ENCODE measurements around the gene SLAIN2. TPM values are rescaled to one million over a fixed set of nuclear protein-coding genes. Genes with fewer than 3 reads are reported as not detected.
"Not testable (repeated sequence)": the region's sequence is repeated elsewhere in the genome, so short reads cannot be mapped to it uniquely, and the experiment has no call there.

The SLAIN2 gene
- polyA plus RNA-seq, 2 donors = 17.9 to 41.5 TPM

DNA sequence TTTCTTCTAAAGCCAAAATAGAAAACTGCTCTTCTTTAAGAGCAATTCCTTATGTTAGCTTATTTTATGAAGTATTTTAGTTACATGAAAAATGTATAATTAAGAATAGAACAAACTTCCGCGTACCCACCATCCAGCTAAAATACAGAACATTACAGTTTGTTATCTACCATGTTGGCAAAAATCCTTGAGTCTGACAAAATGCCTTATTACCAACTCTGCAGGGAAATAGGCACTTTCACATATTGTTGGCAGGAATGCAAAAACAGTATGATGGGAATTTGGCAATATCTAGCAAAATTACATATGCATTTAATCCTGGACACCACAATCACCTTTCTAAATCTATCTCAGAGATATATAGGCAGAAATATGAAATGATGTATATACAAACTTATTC is 32.4 kb upstream of the SLAIN2 start:
- no peak overlapping the region for H3K27ac ChIP-seq (ENCODE audit: low read depth in 2 of 2, low read length in 1 of 2)
- no peaks in the 10 kb centered on the region for H3K36me3 ChIP-seq (ENCODE audit: control insufficient read depth in 2 of 2, insufficient read depth in 2 of 2, low read length in 1 of 2)
- H3K27me3 ChIP-seq (ENCODE audit: control insufficient read depth in 1 of 2, insufficient read depth in 2 of 2, low read length in 2 of 2) = no peaks in the 10 kb centered on the region
- H3K4me1 ChIP-seq (ENCODE audit: control insufficient read depth in 2 of 2, insufficient read depth in 2 of 2, low read length in 1 of 2) = no peaks in the 10 kb centered on the region
- no peak overlapping the region for H3K4me3 ChIP-seq (ENCODE audit: low read depth in 1 of 2, low read length in 2 of 2)
- no peaks in the 10 kb centered on the region for H3K9me3 ChIP-seq (ENCODE audit: control insufficient read depth in 2 of 2, insufficient read depth in 1 of 2, low read depth in 1 of 2, low read length in 1 of 2)
- WGBS, 2 donors = 86 to 94% methylated on average over 2 of the region's 2 CpGs

GRCh38 chr4:48311896-48312295 is 29.4 kb upstream of the SLAIN2 start:
- Histone ChIP-seq H3K4me1 (ENCODE audit: control insufficient read depth in 2 of 2, insufficient read depth in 2 of 2, low read length in 1 of 2) (no peaks in the 10 kb centered on the region), H3K27me3 (ENCODE audit: control insufficient read depth in 1 of 2, insufficient read depth in 2 of 2, low read length in 2 of 2) (no peaks in the 10 kb centered on the region), H3K36me3 (ENCODE audit: control insufficient read depth in 2 of 2, insufficient read depth in 2 of 2, low read length in 1 of 2) (no peaks in the 10 kb centered on the region), H3K9me3 (ENCODE audit: control insufficient read depth in 2 of 2, insufficient read depth in 1 of 2, low read depth in 1 of 2, low read length in 1 of 2) (no peaks in the 10 kb centered on the region), H3K4me3 (ENCODE audit: low read depth in 1 of 2, low read length in 2 of 2) (no peak overlapping the region), H3K27ac (ENCODE audit: low read depth in 2 of 2, low read length in 1 of 2) (no peak overlapping the region)
- WGBS, 2 donors = 78 to 80% methylated on average over 3 of the region's 3 CpGs

DNA sequence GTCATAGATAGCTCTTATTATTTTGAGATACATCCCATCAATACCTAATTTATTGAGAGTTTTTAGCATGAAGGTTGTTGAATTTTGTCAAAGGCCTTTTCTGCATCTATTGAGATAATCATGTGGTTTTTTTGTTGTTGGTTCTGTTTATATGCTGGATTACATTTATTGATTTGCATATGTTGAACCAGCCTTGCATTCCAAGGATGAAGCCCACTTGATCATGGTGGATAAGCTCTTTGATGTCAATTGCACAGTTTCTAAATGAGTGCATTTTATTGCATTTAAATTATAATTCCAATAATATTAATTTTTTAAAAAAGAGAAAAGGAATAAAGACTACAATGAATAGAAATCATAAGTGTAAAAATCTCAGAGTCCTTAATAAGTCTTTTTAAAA is 26.6 kb upstream of the SLAIN2 start:
- not testable (repeated sequence) for H3K9me3 ChIP-seq (ENCODE audit: control insufficient read depth in 2 of 2, insufficient read depth in 1 of 2, low read depth in 1 of 2, low read length in 1 of 2); H3K4me3 ChIP-seq (ENCODE audit: low read depth in 1 of 2, low read length in 2 of 2); H3K4me1 ChIP-seq (ENCODE audit: control insufficient read depth in 2 of 2, insufficient read depth in 2 of 2, low read length in 1 of 2); H3K36me3 ChIP-seq (ENCODE audit: control insufficient read depth in 2 of 2, insufficient read depth in 2 of 2, low read length in 1 of 2); H3K27ac ChIP-seq (ENCODE audit: low read depth in 2 of 2, low read length in 1 of 2); H3K27me3 ChIP-seq (ENCODE audit: control insufficient read depth in 1 of 2, insufficient read depth in 2 of 2, low read length in 2 of 2)

DNA sequence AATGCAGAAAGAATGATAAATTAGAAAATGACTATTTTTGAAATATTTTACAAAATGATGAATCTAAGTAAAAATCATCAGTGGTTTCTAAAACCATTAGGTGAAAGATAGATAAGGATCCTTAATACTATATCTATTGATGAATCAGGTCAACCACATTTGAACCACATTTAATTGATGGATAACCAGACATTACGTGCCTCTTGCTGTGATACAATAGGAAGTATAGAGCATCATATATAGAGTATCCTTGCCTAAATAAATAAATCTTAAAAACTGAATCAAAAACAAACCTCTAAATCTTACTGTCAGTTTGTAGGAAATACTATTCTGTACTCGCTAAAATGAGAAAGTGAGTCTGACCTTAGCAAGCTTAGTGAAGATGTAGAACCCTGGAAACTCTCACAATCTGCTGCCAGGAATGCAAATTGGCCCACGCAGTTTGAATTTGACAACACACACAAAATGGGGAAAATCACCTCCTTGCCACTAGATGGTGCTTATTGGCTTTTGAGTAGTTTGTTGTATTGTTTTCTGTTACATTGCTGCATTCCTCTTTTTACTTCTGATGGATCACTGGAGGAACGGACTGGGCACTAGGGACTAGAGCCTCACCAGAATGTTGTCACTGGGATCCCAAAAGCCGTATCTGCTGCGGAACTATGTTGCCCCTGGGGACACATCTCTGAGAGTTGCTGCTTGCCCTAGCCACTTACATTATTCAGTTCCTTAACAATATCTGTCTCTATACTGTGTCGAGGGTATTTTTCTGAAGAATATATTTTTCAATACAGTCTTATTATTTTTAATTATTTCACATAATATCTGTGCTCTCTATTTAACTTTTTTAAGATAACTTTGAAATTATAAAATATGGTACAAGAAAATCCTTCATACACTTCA is 25.4 kb upstream of the SLAIN2 start:
- 32 to 33% methylated on average over 7 of the region's 7 CpGs for WGBS, 2 donors
- no peaks in the 10 kb centered on the region for H3K4me1 ChIP-seq (ENCODE audit: control insufficient read depth in 2 of 2, insufficient read depth in 2 of 2, low read length in 1 of 2)

GRCh38 chr4:48321312-48321711 is 20.0 kb upstream of the SLAIN2 start:
- Histone ChIP-seq H3K36me3 (ENCODE audit: control insufficient read depth in 2 of 2, insufficient read depth in 2 of 2, low read length in 1 of 2) (no peaks in the 10 kb centered on the region), H3K27ac (ENCODE audit: low read depth in 2 of 2, low read length in 1 of 2) (no peak overlapping the region), H3K27me3 (ENCODE audit: control insufficient read depth in 1 of 2, insufficient read depth in 2 of 2, low read length in 2 of 2) (no peaks in the 10 kb centered on the region), H3K9me3 (ENCODE audit: control insufficient read depth in 2 of 2, insufficient read depth in 1 of 2, low read depth in 1 of 2, low read length in 1 of 2) (no peaks in the 10 kb centered on the region), H3K4me1 (ENCODE audit: control insufficient read depth in 2 of 2, insufficient read depth in 2 of 2, low read length in 1 of 2) (no peaks in the 10 kb centered on the region), H3K4me3 (ENCODE audit: low read depth in 1 of 2, low read length in 2 of 2) (no peak overlapping the region)
- 71 to 81% methylated on average over 2 of the region's 2 CpGs for WGBS, 2 donors

More for the DNA sequence above, 25.4 kb upstream of the SLAIN2 start:
- H3K9me3 ChIP-seq (ENCODE audit: control insufficient read depth in 2 of 2, insufficient read depth in 1 of 2, low read depth in 1 of 2, low read length in 1 of 2) = no peaks in the 10 kb centered on the region
- no peak overlapping the region for H3K4me3 ChIP-seq (ENCODE audit: low read depth in 1 of 2, low read length in 2 of 2)
- H3K27ac ChIP-seq (ENCODE audit: low read depth in 2 of 2, low read length in 1 of 2) = no peak overlapping the region
- no peaks in the 10 kb centered on the region for H3K36me3 ChIP-seq (ENCODE audit: control insufficient read depth in 2 of 2, insufficient read depth in 2 of 2, low read length in 1 of 2)
- no peaks in the 10 kb centered on the region for H3K27me3 ChIP-seq (ENCODE audit: control insufficient read depth in 1 of 2, insufficient read depth in 2 of 2, low read length in 2 of 2)

DNA sequence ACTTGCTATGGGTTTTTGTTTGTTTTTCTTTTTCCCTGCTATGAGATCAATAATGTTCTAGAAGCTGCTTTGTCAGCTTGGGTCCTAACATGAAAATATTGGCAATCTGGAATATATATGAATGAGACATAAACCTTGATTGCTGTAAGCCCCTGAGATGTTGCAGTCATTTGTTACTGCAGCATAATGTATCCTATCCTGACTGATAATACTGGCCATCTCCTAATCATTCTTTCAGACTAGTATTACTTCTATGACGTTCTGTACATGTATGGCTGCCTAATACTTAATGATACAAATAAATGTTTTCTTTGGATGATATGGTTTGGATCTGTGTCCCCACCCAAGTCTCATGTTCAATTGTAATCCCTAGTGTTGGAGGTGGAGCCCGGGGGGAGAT is 19.3 kb upstream of the SLAIN2 start:
- WGBS, 2 donors = 86 to 92% methylated on average over 2 of the region's 2 CpGs
- Histone ChIP-seq H3K4me1 (ENCODE audit: control insufficient read depth in 2 of 2, insufficient read depth in 2 of 2, low read length in 1 of 2) (no peaks in the 10 kb centered on the region), H3K4me3 (ENCODE audit: low read depth in 1 of 2, low read length in 2 of 2) (no peak overlapping the region), H3K9me3 (ENCODE audit: control insufficient read depth in 2 of 2, insufficient read depth in 1 of 2, low read depth in 1 of 2, low read length in 1 of 2) (no peaks in the 10 kb centered on the region), H3K27me3 (ENCODE audit: control insufficient read depth in 1 of 2, insufficient read depth in 2 of 2, low read length in 2 of 2) (no peaks in the 10 kb centered on the region), H3K27ac (ENCODE audit: low read depth in 2 of 2, low read length in 1 of 2) (no peak overlapping the region), H3K36me3 (ENCODE audit: control insufficient read depth in 2 of 2, insufficient read depth in 2 of 2, low read length in 1 of 2) (no peaks in the 10 kb centered on the region)

DNA sequence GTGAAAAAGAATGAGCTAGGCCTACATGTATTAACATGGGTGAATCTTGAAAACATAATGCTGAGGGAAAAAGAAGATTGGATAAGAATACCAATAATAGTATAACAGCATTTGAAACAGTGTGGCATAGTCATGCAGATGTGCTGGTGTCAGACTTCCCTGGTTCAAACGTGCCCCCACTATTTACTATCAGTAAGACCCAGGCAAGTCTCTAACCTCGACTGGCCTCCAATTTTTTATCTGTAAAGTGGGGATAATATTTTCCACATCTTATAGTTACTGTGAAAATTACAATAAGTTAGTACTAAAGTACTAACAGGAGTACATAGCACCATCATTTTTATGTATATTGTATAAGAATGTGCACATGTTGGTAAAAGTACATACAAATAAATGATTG is 17.0 kb upstream of the SLAIN2 start:
- WGBS, 2 donors = 65 to 74% methylated on average over 2 of the region's 2 CpGs
- Histone ChIP-seq H3K27ac (ENCODE audit: low read depth in 2 of 2, low read length in 1 of 2) (no peak overlapping the region), H3K9me3 (ENCODE audit: control insufficient read depth in 2 of 2, insufficient read depth in 1 of 2, low read depth in 1 of 2, low read length in 1 of 2) (no peaks in the 10 kb centered on the region), H3K27me3 (ENCODE audit: control insufficient read depth in 1 of 2, insufficient read depth in 2 of 2, low read length in 2 of 2) (no peaks in the 10 kb centered on the region), H3K36me3 (ENCODE audit: control insufficient read depth in 2 of 2, insufficient read depth in 2 of 2, low read length in 1 of 2) (no peaks in the 10 kb centered on the region), H3K4me3 (ENCODE audit: low read depth in 1 of 2, low read length in 2 of 2) (no peak overlapping the region), H3K4me1 (ENCODE audit: control insufficient read depth in 2 of 2, insufficient read depth in 2 of 2, low read length in 1 of 2) (no peaks in the 10 kb centered on the region)

GRCh38 chr4:48329193-48329592 is 12.1 kb upstream of the SLAIN2 start:
- Histone ChIP-seq H3K27ac (ENCODE audit: low read depth in 2 of 2, low read length in 1 of 2) (no peak overlapping the region), H3K9me3 (ENCODE audit: control insufficient read depth in 2 of 2, insufficient read depth in 1 of 2, low read depth in 1 of 2, low read length in 1 of 2) (no peaks in the 10 kb centered on the region), H3K4me1 (ENCODE audit: control insufficient read depth in 2 of 2, insufficient read depth in 2 of 2, low read length in 1 of 2) (no peaks in the 10 kb centered on the region), H3K27me3 (ENCODE audit: control insufficient read depth in 1 of 2, insufficient read depth in 2 of 2, low read length in 2 of 2) (no peaks in the 10 kb centered on the region), H3K36me3 (ENCODE audit: control insufficient read depth in 2 of 2, insufficient read depth in 2 of 2, low read length in 1 of 2) (no peaks in the 10 kb centered on the region), H3K4me3 (ENCODE audit: low read depth in 1 of 2, low read length in 2 of 2) (no peak overlapping the region)
- WGBS, 2 donors = 60 to 71% methylated on average over 1 of the region's 1 CpG

DNA sequence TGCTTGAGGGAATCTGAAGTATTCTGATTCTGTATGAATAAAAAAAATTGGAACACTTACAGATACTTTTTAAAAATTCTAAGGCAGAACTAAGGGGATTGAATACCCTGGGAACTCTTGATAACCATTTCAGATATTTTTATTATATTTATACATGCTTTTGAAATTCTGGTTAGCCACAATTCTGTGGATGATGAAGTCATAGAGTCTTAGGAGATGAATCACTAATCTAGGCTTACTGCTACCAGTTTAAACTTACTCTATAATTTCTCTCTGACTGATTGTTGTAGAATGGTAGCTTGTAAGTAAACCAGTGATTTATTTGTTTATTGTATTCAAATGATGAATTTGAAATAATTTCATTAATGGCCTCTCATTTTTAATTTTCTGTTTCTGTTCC is 11.4 kb upstream of the SLAIN2 start:
- H3K4me1 ChIP-seq (ENCODE audit: control insufficient read depth in 2 of 2, insufficient read depth in 2 of 2, low read length in 1 of 2) = no peaks in the 10 kb centered on the region
- no peak overlapping the region for H3K27ac ChIP-seq (ENCODE audit: low read depth in 2 of 2, low read length in 1 of 2)
- no peaks in the 10 kb centered on the region for H3K9me3 ChIP-seq (ENCODE audit: control insufficient read depth in 2 of 2, insufficient read depth in 1 of 2, low read depth in 1 of 2, low read length in 1 of 2)
- H3K4me3 ChIP-seq (ENCODE audit: low read depth in 1 of 2, low read length in 2 of 2) = no peak overlapping the region
- no peaks in the 10 kb centered on the region for H3K27me3 ChIP-seq (ENCODE audit: control insufficient read depth in 1 of 2, insufficient read depth in 2 of 2, low read length in 2 of 2)
- no peaks in the 10 kb centered on the region for H3K36me3 ChIP-seq (ENCODE audit: control insufficient read depth in 2 of 2, insufficient read depth in 2 of 2, low read length in 1 of 2)
